ENCODE measurements around the gene C16orf46. TPM values are rescaled to one million over a fixed set of nuclear protein-coding genes. Genes with fewer than 3 reads are reported as not detected.
A peak's percentile ranks its signal among the peaks of the same experiment; 100 is the strongest.

C16orf46 gene
- total RNA-seq, 2 donors from 2014 or later: 0.37 TPM; not detected in 1

- DNase-seq (no peak), ATAC-seq (no peak)
- no peak overlapping the region for H3K27ac Mint-ChIP-seq
Measured at GRCh38 chr16:81066681-81067080, 10.4 kb downstream of the C16orf46 start.

GRCh38 chr16:81061871-81062608 lies 15.0 kb downstream of the C16orf46 start:
- Mint-ChIP-seq H3K36me3 (ENCODE audit: low read depth) (no peaks in the 10 kb centered on the region), H3K27ac (no peak overlapping the region), H3K4me3 (no peak overlapping the region), H3K4me1 (no peaks in the 10 kb centered on the region), H3K27me3 (peaks cover 4% of the 10 kb centered on the region)
- no peaks in the 10 kb centered on the region for H3K9me3 ChIP-seq (ENCODE audit: control insufficient read depth, low read length, poor library complexity, severe bottlenecking)
- ATAC-seq (no peak), DNase-seq (no peak)

More at GRCh38 chr16:81066681-81067080, 10.4 kb downstream of the C16orf46 start:
- H3K36me3 Mint-ChIP-seq (ENCODE audit: low read depth): no peaks in the 10 kb centered on the region
- H3K9me3 ChIP-seq (ENCODE audit: control insufficient read depth, low read length, poor library complexity, severe bottlenecking): no peaks in the 10 kb centered on the region
- H3K27me3 Mint-ChIP-seq: peaks cover 11% of the 10 kb centered on the region
- H3K4me1 Mint-ChIP-seq: no peaks in the 10 kb centered on the region
- no peak overlapping the region for H3K4me3 Mint-ChIP-seq

DNA sequence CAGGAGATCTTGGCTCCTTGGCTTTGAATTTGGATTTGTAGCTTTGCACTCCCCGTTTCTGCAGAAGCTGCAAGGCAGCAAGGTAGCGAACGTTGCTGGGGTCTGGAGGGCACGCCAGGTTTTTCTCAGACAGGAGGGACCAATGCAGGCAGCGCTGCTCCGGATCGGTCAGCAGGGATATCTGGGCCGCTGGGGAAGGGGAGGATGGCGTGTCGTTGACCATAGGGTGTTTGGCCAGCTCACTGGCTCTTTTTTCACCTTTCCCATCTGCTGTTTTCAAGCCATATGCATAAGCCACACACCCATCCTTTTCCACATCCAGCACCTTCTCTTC lies 15.8 kb downstream of the C16orf46 start:
- H3K4me1 Mint-ChIP-seq: no peaks in the 10 kb centered on the region
- H3K36me3 Mint-ChIP-seq (ENCODE audit: low read depth): no peaks in the 10 kb centered on the region
- H3K27ac Mint-ChIP-seq: no peak overlapping the region
- peaks cover 4% of the 10 kb centered on the region for H3K27me3 Mint-ChIP-seq
- no peak overlapping the region for H3K4me3 Mint-ChIP-seq
- DNase-seq (no peak), ATAC-seq (no peak)
- no peaks in the 10 kb centered on the region for H3K9me3 ChIP-seq (ENCODE audit: control insufficient read depth, low read length, poor library complexity, severe bottlenecking)

DNA sequence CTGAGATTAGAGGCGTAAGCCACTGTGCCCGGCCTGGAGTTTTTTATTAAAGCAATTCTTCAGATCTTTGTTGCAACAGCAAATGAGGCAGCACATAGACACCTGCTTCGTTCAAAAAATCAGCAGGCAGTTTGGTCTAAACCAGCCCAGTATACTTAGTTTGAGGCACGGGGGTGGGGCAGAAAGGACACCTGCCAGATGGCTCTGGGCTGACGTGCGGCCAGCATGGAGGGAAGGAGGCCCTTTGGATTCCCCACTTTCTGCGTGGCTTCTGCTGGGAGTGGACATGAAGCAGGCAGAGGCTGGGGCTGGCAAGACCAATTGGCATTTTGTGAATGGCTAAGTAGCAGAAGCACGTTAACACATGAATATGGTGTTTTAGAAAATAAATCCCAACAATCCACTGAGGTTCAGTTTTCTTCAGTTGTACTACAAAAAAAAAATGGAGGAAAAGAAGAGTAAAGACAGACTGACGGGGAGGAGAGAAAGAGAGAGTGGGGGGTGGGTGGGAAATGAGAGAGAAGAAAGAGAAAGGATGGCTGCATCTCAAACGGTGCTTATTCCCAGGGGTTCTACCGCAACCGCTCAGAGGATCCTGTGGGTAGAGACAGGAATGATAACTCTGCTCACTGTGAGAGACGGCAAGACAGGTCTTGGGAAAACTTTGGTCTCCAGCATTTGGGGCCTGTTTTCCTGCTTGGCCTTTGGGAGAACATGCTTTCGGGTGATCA lies 16.3 kb downstream of the C16orf46 start:
- Mint-ChIP-seq H3K27ac (peak overlapping the region; percentile 47), H3K36me3 (ENCODE audit: low read depth) (no peaks in the 10 kb centered on the region), H3K4me1 (no peaks in the 10 kb centered on the region), H3K4me3 (no peak overlapping the region), H3K27me3 (peaks cover 4% of the 10 kb centered on the region)
- no peak for ATAC-seq
- DNase-seq: no peak
- no peaks in the 10 kb centered on the region for H3K9me3 ChIP-seq (ENCODE audit: control insufficient read depth, low read length, poor library complexity, severe bottlenecking)

GRCh38 chr16:81053761-81054160 lies 23.3 kb downstream of the C16orf46 start:
- H3K27ac Mint-ChIP-seq: no peak overlapping the region

GRCh38 chr16:81042821-81043220 lies 34.2 kb downstream of the C16orf46 start:
- H3K36me3 Mint-ChIP-seq (ENCODE audit: low read depth): peaks cover 7% of the 10 kb centered on the region
- H3K4me3 Mint-ChIP-seq: no peak overlapping the region
- H3K27ac Mint-ChIP-seq: no peak overlapping the region

More at GRCh38 chr16:81053761-81054160, 23.3 kb downstream of the C16orf46 start:
- no peaks in the 10 kb centered on the region for H3K4me1 Mint-ChIP-seq
- H3K27me3 Mint-ChIP-seq: no peaks in the 10 kb centered on the region
- no peak for DNase-seq
- ATAC-seq: no peak
- no peak overlapping the region for H3K4me3 Mint-ChIP-seq
- no peaks in the 10 kb centered on the region for H3K36me3 Mint-ChIP-seq (ENCODE audit: low read depth)
- H3K9me3 ChIP-seq (ENCODE audit: control insufficient read depth, low read length, poor library complexity, severe bottlenecking): no peaks in the 10 kb centered on the region

DNA sequence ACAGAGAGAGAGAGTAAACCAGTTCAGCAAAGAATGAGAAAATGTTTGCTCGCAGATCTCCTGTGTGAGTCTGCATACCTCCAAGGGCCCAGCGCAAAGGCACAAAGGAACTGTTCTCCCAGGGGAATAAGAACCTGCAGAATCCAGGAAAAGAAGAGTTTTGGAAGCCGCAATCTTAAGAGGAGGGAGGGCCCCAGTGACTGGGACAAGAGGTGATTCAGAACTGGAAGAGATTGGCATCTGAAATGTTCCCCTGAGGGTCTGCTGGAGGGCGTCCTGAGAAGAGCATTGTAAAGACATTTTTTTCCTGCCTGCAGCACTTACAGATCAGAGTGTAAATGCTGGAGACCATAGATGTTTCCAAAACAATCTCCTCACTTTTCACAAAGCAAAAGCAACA lies 35.3 kb downstream of the C16orf46 start:
- Mint-ChIP-seq H3K27ac (no peak overlapping the region), H3K36me3 (ENCODE audit: low read depth) (peaks cover 7% of the 10 kb centered on the region), H3K27me3 (no peaks in the 10 kb centered on the region), H3K4me3 (no peak overlapping the region), H3K4me1 (peaks cover 20% of the 10 kb centered on the region)
- DNase-seq (no peak), ATAC-seq (no peak)
- H3K9me3 ChIP-seq (ENCODE audit: control insufficient read depth, low read length, poor library complexity, severe bottlenecking): no peaks in the 10 kb centered on the region

More at GRCh38 chr16:81042821-81043220, 34.2 kb downstream of the C16orf46 start:
- DNase-seq (no peak), ATAC-seq (no peak)
- Mint-ChIP-seq H3K4me1 (peaks cover 11% of the 10 kb centered on the region), H3K27me3 (no peaks in the 10 kb centered on the region)
- H3K9me3 ChIP-seq (ENCODE audit: control insufficient read depth, low read length, poor library complexity, severe bottlenecking): no peaks in the 10 kb centered on the region

- no peaks in the 10 kb centered on the region for H3K9me3 ChIP-seq (ENCODE audit: control insufficient read depth, low read length, poor library complexity, severe bottlenecking)
- H3K27ac Mint-ChIP-seq: peak overlapping the region; percentile 67
- H3K27me3 Mint-ChIP-seq: no peaks in the 10 kb centered on the region
- H3K4me1 Mint-ChIP-seq: peaks cover 23% of the 10 kb centered on the region
- DNase-seq (no peak), ATAC-seq (no peak)
- no peak overlapping the region for H3K4me3 Mint-ChIP-seq
- H3K36me3 Mint-ChIP-seq (ENCODE audit: low read depth): peaks cover 7% of the 10 kb centered on the region
Measured at GRCh38 chr16:81040842-81041241, 36.2 kb downstream of the C16orf46 start.

GRCh38 chr16:81040131-81040530 lies 36.9 kb downstream of the C16orf46 start:
- Mint-ChIP-seq H3K4me3 (peak overlapping the region; percentile 19), H3K36me3 (ENCODE audit: low read depth) (peaks cover 7% of the 10 kb centered on the region), H3K4me1 (peaks cover 23% of the 10 kb centered on the region), H3K27me3 (no peaks in the 10 kb centered on the region), H3K27ac (peak overlapping the region; percentile 67)
- no peak for ATAC-seq
- no peaks in the 10 kb centered on the region for H3K9me3 ChIP-seq (ENCODE audit: control insufficient read depth, low read length, poor library complexity, severe bottlenecking)
- no peak for DNase-seq

DNA sequence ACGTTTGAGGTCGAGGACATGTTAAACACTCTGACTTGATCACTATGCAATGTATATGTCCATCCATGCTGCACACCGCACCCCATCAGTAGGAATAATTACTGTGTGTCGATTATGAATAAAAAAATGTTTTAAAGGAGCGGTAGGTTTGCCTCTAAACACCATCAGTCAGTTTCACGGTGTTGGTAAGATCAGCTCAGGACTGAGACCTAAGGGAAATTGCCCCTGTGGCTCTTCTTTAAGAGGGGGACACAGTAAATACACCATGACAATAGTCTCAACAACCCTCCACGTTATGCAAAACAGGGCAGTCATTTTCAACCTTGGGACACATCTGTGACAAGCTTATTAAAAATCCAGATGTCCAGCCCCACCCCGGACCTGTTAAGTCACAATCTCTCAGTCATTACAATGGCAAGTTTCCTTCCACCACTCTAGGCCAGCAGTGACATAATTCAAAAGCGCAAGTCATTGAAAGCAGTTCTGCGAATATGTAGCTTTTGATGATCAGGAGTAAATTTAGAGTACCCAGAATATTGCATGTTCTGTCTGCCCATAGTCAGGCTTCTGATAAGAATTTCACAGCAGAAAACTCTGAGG lies 40.2 kb downstream of the C16orf46 start:
- peak overlapping the region; percentile 84 for H3K4me3 Mint-ChIP-seq
- DNase-seq (no peak), ATAC-seq (no peak)
- peaks cover 4% of the 10 kb centered on the region for H3K36me3 Mint-ChIP-seq (ENCODE audit: low read depth)
- H3K27ac Mint-ChIP-seq: peak overlapping the region; percentile 37
- H3K27me3 Mint-ChIP-seq: no peaks in the 10 kb centered on the region
- H3K9me3 ChIP-seq (ENCODE audit: control insufficient read depth, low read length, poor library complexity, severe bottlenecking): no peaks in the 10 kb centered on the region
- peaks cover 23% of the 10 kb centered on the region for H3K4me1 Mint-ChIP-seq

DNA sequence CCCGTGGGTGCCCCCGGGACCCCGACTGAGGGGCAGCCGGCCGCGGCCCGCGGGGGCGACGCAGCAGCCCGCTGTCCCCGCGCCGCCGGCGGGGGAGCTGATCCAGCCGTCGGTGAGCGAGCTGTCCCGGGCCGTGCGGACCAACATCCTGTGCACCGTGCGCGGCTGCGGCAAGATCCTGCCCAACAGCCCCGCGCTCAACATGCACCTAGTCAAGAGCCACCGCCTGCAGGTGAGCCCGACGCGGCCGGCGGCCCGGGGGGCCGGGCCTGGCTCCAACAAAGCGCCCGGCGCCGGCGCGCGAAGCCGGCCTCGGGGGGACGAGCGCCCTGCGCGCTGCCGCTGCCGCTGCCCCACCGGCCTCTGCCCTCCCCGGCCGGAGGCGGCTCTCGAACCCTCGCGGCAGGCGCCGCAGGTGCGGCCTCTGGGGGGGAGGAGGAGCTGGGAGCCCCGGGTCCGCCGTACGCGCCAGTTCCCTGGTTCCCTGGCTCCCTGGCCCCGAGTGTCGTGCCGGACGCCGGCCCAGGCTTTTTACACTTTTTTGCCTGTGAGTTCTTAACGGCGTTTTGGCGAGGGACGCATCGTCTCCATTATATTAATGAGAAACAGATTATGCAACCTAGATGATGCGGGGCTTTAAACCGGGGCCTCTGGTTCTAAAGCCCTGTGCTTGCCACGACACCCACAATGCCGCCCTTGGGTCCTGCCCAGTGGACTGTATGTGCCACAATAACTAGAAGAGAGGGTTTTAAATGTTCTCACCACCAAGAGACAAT lies 40.9 kb downstream of the C16orf46 start:
- Mint-ChIP-seq H3K27ac (peak overlapping the region; percentile 37), H3K4me3 (peak overlapping the region; percentile 84), H3K4me1 (peaks cover 23% of the 10 kb centered on the region), H3K27me3 (no peaks in the 10 kb centered on the region), H3K36me3 (ENCODE audit: low read depth) (peaks cover 4% of the 10 kb centered on the region)
- DNase-seq (peak in 1 of 3 donors; percentile 5), ATAC-seq (peak; percentile 64)
- no peaks in the 10 kb centered on the region for H3K9me3 ChIP-seq (ENCODE audit: control insufficient read depth, low read length, poor library complexity, severe bottlenecking)

DNA sequence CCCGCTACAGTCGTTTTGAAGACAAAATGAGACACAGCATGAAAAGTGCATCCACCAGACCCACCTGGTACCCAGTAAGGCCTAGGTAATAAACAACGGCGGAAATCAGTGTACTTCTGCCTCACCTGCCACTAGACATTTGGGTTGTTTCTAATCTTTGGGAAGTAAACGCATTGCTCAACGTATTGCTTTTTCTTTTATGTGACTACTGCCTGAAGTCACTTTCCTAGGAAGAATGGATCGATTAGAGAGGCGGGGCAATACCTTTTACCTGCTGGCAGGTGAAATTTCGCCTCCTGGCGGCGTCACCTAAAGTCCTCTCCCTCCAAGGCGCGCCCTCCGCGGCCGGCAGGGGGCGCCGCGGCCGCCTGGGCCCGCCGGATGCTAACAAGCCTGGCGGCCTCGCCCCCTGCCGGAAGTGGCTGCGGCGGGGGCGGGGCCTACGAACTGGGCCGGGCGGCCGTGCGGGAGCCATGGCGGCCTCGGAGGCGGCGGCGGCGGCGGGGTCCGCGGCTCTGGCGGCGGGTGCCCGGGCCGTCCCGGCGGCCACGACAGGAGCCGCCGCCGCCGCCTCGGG lies 41.6 kb downstream of the C16orf46 start, which contains the start of gene ATMIN:
TSS of gene ATMIN (plus strand) at position 445 of the 577 bp plus-strand sequence. CDS start at position 474, 29 bp downstream.
- peak within 1 kb of the TSS; percentile 84 for H3K4me3 Mint-ChIP-seq
- peaks cover 19% of the 10 kb centered on the region for H3K4me1 Mint-ChIP-seq

More for the DNA sequence above, 41.6 kb downstream of the C16orf46 start, which contains the start of gene ATMIN:
- DNase-seq: peak; percentile 88 to 94 (median 91)
- no peaks in the 10 kb centered on the region for H3K27me3 Mint-ChIP-seq
- peak; percentile 97 for ATAC-seq
- H3K36me3 Mint-ChIP-seq (ENCODE audit: low read depth): peaks cover 2% of the 10 kb centered on the region
- peak within 1 kb of the TSS; percentile 37 for H3K27ac Mint-ChIP-seq
- H3K9me3 ChIP-seq (ENCODE audit: control insufficient read depth, low read length, poor library complexity, severe bottlenecking): no peaks in the 10 kb centered on the region
